HG03159 (cell line): ENCODE data around the gene COMP.

ENCODE experiments used
- ATAC-seq: cut with Tn5 transposase; IDR thresholded peaks from one replicate; pipeline ENCODE4 v1.9.1; 2021; ENCODE audit warnings: mild to moderate bottlenecking, moderate library complexity; ENCODE audit not compliant: unreplicated experiment

COMP gene

DNA sequence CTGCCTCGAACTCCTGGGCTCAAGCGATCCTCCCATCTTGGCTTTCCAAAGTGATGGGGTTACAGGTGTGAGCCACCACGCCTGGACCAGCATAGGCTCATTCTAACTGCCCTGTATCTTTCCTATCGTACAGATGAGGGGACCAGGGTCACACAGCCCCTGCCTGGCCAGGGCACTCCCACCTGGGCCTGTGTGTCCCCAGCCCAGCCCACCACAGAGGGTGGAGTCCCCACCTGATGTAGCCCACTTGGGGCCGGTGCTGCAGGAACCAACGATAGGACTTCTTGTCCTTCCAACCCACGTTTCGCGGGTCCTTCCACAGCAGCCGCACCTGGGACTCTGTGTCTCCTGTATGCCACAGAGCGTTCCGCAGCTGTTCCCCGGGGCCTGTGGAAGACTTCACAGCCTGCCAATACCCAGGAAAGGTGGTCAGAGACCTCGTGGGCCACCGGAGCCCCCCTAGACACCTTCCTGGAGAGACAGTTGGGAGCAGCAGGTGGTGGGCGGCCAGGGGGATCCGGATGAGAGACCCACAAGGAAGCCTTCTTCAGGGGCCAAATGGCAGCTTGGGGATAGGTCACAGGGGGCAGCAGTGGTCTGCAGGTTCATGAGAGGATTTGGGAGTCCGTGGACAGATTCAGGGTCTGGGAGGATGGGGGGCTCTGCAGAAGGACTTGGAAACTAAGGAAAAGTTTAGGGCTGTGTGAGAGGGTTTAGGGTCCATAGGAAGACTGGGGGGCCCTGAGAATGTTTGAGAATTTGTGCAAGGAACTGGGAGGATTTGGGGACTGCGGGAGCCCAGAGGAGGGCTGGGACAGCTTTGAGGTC is 6.9 kb downstream of the COMP start:
- no peak for ATAC-seq

DNA sequence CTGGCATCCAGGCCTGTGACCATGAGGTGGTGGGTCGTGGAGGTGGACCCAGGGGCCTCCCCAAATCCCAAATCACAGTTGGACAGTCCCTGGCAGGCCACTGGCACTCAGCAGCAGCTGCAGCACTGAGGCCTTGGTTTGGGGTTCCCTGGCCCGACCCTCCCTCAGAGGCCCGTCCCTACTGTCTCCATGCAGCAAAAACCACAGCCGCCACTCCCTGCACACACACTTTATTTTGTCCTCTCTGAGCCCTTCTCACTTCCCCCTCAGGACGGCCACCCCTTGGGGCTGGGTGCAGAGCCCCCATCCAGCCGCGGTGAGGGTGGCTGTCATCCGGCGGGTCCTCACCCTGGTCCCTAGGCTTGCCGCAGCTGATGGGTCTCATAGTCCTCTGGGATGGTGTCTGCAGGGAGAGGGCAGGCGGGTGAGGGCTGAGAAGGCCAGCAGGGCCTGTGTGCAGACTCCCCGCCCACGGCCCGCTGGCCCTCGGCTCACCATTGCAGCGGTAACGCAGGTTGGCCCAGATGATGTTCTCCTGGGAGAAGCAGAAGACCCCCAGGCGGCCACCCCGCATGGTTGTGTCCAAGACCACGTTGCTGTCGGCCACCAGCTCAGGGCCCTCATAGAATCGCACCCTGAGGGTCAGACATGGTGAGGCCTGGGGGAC is 8.4 kb downstream of the COMP start:
- ATAC-seq, result no peak

DNA sequence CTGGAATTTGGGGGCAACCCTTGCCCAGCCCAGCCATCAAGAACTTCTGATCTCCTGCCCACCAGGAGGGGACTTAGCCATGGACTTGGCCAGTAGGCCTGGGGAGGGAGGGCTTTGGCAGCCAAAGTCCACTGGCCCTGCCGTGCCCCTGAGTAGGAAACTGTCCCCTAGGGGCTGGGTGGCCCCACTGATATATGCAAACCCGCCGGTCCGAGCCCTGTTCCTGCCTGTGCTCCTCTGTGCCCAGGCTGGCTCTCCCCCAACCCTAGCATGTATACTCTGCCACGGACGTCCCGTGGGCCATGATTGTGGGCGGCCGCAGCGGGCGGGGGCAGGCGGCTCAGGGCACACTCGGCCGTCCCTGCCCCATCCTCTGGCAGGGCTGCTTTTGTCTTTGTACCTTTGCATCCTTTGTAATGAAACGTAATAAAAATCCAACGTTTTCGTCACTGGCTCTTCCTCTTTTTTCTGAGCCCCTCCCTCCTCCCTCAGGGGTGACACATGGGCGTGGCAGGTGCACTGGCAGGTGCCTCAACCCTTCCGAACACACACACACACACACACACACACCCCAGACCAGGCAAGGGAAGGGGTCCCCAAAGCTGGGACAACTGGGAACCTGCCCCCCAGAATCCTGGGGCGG is 9.1 kb downstream of the COMP start:
- ATAC-seq, result no peak

DNA sequence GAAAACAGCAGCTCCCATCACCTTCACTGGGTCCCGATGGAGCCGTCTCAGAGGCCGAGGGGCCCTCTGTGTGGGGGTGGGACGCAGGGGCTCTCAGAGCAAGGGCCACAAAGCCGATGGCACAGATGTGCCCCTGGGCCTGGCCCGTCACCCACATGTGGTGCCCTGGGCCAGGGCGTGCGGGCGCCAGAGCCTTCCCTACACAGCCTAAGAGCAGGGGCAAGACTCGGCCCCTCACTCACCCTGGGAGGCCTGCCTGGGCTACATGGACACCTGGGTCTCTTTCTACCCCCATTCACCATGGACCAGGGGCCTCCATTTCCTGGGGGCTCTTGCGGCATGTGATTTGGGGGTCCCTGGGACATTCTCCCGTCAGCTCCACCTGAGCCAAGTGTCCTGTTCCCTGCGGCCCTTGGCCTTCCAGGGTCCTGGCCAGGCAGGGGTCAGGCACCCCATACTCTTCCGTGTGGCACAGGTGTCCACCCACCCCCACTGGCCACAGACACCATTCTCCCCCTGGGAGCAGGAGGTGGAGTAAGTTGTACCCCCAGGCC is 10.0 kb downstream of the COMP start:
- ATAC-seq, result no peak

DNA sequence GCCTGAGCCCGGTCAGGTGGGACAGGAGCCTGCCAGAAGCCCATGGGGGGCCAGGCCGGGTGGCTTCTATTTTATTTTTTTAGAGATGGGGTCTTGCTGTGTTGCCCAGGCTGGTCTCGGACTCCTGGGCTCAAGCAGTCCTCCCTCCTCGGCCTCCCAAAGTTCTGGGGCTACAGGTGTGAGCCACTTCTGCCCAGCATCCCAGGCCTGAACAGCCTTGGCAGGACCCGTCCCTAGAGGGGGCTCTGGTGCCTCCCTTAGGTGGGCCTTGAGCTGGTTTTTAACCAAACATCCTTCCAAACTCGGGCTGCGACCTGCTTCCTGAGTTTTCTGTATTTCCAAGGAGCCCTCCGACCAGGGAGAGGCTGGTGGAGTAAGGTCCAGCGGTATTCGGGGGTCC is 10.5 kb downstream of the COMP start:
- ATAC-seq, result no peak

DNA sequence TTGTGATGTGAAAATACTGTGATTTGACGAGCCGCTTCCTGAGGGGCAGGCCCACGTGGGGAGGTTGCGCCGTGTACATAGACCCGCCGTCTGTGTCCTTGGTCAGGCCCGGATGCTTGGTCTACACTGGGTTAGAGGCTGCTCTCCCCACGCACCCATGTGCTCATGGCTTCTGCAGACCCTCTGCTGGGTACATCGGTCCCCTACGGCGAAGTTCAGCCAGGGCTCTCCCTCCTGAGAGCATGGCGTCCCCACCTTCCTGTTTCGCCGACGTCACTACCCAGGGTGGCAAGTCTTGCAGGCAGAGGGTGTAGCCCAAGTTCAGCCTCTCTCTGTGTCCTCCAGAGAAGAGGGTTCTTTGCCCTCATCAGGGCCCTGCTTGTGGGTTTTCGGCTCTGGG is 11.0 kb downstream of the COMP start:
- no peak for ATAC-seq

DNA sequence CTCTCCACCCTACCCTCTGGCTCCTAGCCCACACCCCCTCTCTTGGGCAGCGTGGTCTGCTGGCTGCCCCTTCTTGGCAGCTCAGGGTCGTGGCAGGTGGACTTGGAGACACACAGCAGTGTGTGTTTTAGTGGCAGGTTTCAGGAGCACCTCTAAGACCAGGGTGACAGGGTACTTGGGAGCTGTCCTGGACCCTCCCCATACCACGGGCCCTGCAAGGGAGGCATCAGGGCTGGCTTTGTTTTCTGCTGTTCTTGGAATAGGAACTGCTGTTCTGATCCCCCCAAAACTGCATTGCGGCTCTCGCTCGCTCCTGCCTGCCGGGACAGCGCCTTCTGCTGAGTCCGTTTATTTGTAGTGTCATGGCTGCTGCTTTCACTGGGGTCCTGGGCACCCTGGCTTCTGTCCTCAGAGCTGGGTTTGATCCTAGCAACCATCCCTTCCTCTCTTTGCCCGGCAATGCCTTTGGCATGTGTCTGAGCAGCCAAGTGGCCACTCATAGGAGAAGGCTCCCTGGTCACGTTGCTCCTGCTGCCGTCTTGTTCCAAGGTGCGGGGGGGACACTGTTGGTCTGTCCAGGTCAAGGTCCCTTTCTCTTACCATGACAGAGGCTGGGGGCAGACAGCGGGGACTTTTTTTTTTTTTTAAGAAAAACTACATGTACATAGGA is 12.1 kb downstream of the COMP start:
- ATAC-seq, result no peak

DNA sequence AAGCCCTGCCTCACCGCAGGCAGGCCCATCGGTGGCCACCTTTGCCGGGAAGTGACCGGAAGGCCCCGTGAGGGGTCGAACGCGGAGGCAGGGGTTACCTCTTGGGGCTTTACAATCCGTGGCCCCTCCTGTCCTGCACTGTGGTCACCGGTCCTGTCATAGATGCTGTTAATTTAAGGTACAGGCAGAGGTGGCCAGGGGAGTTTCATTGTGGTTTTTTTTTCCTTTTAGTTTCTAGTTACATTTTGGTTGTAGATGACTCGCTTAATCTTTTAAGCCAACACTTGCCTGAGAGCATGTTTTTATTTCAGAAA is 13.1 kb downstream of the COMP start:
- no peak for ATAC-seq

DNA sequence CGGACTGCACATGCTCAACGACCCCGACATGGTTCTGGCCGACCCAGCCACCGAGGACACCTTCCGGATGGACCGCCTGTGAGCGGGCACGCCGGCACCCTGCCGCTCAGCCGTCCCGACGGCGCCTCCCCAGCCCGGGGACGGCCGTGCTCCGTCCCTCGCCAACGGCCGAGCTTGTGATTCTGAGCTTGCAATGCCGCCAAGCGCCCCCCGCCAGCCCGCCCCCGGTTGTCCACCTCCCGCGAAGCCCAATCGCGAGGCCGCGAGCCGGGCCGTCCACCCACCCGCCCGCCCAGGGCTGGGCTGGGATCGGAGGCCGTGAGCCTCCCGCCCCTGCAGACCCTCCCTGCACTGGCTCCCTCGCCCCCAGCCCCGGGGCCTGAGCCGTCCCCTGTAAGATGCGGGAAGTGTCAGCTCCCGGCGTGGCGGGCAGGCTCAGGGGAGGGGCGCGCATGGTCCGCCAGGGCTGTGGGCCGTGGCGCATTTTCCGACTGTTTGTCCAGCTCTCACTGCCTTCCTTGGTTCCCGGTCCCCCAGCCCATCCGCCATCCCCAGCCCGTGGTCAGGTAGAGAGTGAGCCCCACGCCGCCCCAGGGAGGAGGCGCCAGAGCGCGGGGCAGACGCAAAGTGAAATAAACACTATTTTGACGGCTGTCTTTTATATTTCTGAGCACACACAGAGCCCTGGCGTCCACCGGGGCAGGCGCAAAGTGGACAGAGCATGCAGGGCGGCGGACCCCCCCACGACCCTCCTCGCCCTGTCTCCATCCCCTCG is 13.6 kb downstream of the COMP start:
- ATAC-seq, result no peak

DNA sequence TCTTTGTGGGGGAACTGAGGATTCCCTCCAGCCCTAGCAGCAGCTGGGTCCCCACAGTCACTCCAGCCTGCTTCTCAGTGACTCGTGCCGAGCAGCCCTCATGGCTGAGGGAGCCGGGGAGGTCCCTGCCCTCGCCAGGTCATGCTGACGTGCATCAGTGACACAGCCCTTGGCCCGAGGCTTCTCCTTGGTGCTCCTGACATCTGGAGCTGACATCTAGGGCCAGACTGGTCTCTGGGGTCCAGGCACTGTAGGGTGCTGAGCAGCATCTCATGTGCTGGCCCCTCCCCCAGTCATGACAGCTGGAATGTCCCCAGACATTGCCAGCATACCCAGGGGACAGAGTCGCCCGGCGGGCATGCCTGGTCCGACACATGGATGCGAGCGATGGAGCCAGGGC is 14.4 kb downstream of the COMP start:
- ATAC-seq, result no peak

DNA sequence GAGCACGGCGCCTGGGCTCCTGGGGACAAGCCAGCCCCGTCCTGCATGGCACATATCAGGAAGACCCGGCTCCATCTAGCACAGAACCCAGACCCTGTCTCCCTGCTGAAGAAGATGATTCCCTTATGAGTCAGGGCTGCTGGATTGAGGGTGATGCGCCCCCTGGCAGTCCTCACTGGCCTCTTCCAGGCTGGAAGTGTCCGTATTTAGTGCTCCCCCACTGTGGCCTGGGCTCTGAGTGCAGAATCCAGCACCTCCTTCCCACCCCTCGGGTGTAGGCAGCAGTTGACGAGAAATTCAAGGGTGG is 14.9 kb downstream of the COMP start:
- ATAC-seq, result no peak

DNA sequence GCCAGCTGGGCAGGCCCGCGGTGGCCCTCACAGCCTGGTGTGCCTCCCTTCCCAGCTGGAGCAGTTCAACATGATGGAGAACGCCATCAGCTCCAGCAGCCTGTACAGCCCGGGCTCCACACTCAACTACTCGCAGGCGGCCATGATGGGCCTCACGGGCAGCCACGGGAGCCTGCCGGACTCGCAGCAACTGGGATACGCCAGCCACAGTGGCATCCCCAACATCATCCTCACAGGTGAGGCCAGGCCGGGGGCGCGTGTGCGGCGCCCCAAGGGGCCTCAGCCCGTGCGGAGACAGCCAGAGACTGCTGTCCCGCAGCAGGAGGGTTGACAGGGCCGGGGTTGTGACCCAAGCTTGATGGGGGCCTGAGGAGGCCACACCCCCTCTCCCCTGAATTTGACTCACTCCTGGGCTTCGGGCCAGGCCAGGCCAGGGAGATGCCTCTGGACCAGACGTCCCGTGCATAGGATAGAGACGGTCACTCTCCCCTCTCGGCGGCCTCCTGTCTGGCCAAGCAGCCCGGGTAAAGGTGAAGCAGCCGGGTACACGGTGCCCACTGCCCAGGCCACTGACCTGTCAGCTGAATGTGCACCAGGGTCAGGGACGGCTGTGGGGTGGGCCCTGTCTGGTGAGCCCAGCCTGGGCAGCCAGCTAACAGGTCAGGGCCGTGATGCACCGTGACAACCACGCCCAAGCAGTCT is 15.4 kb downstream of the COMP start:
- ATAC-seq, result no peak

DNA sequence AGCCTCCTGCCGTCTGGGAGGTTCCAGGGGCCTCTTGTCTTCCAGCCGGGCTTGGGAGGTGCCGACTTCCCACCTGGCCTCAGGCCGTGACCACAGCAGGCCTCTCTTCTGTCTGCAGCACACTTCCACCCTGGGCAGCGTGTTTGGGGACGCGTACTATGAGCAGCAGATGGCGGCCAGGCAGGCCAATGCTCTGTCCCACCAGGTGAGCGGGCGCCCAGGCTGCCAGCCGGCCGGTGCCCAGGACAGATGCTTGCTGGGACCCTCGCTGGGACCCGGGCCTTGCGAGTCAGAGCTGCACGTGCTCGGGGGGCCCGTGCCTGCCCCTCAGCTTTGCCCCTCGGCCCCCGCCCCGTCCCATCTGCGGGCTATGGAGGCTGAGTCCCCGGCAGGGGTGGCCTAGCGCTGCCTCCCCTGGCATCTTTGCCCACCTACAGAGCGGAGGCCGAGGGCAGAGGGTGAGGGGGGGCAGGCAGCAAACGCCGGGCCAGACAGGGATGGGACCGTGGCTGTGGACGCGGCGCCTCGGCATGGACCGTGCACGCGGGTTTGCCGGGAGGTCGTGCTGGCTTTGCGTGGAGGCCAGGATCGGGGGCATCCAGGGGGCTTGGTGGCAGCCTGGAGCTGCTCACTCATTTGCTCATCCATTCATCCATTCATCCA is 16.2 kb downstream of the COMP start:
- ATAC-seq, result no peak

DNA sequence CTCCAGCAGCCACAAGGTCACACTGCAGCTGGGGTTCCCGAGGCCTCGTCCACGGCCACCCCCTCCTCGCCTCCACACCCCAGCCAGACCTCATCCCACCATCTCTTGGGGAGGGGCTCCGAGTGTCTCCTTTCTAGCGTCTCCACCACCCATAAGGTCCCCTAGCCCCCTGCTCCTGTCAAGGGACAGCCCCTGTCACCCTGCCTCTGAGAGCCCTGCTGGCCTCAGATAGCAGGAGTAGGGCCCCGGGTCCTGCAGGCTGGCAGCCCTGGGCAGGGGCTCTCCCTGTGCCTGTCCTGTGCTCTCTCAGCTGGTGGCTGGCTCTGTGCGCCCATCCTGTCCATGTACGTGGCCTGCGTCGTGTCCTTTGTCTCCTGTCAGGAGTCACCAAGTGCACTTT is 17.0 kb downstream of the COMP start:
- no peak for ATAC-seq

DNA sequence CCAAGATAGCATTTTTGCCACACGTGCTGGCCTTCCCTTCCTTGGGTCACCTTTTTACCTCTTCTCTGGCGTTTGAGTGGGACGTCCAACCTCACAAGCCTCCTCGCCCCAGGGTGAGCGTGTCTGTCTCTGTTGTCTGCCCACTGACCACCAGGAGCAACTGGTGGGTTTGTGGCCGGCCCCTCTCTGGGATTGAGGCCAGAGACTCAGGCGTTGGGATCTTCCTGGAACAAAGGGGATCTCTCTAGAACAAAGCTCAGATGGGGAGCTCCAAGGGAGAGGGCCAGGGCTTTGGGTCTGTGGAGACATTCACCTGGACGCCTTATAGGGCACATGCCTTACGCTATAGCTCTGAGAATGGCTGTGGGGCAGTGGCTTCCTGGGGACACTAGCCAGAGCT is 17.4 kb downstream of the COMP start:
- ATAC-seq, result no peak

DNA sequence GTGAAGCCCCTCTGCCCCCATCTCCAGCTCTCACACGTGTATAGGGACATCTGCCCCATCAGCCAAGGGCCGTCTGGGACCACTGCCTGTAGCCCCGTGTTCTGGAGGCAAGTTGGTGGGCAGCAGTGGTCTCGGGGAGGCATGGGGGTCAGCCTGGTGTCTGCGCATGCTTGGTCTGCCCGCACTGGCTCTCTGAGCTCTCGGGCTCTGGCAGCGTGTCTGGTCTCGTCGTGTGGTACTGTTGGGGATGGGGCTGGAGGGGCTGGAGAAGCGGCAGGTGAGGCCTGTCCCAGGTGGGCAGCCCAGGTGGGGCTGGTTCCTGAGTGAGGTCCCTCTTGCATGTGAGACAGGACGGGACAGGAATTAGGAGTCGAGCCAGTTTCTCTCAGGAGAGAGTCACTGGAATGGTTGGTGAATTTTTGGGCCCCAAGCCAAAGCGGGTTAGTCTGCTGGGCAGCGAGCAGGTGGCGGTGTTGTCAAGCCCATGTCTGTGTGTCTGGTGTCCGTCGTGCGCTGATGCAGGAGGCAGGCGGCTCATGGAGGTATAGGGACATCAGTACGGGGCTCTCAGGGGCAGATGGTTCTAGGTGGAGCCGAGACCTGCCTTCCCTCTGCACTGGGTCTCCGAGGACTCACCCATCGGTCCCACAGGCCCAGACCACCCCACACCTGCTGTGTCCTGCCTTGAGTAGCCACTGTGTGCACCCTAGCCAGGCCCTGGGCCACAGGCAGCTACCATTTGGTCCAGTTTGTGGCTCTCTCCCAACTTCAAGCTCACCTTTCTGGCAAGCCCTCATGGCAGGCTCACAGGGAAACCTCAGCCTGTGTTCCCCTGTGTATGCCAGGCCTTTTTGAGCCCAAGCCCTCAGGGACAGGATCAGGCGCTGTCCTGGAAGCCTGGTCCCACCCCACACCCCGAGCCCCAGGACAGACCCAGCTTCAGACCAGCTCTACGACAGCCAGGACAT is 18.2 kb downstream of the COMP start:
- ATAC-seq, result no peak

DNA sequence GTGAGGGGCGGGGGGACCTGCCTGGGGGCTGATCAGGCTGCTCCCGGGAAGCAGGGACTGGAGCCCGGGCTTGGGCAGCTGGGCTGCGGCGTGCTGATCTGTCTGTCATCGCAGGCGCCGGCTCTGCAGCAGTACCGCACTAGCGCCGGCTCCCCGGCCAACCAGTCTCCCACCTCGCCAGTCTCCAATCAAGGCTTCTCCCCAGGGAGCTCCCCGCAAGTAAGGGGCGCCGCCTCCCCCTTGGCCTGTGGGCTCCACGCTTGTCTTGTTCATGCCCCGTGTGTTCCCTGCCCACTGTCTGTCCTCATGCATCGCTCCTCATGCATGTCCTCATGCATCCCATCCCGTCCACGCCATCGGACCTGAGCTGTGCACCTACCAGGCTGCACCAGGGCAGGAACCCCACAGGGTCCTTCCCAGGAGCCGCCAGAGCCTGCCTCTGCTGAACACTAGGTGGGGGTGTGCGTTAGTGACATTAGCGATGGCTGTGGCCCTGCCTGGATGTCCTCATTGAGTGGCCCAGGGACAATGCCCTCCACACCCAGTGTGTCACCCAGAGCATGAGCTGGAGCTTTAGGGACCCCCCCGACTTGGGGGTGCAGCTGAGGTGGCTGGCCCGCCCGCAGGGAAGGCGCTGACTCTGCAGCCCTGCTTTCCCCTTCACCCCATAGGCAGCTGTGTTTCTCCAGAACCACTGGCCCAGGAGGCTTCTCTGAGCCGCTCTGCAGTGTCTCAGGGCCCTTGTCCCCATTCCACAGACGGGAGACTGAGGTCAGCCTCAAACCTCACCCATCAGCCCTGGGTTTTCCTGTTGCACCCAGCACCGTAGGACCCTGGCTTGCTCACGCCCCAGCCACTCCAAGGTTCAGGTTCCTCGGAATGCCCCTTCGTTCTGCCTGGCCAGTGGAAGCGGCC is 19.5 kb downstream of the COMP start:
- ATAC-seq, result no peak
